GM21619 (cell line): ENCODE measurements around the gene XPC.

Experiments used
- ATAC-seq: cut with Tn5 transposase; IDR thresholded peaks from one replicate; pipeline ENCODE4 v1.9.1; 2021; ENCODE audit not compliant: unreplicated experiment

XPC gene

GRCh38 chr3:14150078-14150477 is 28.3 kb downstream of the XPC start:
- no peak for ATAC-seq

- no peak for ATAC-seq
Measured at GRCh38 chr3:14148041-14148985, 30.1 kb downstream of the XPC start.

- no peak for ATAC-seq
Measured at GRCh38 chr3:14147617-14148016, 30.8 kb downstream of the XPC start.

- no peak for ATAC-seq
Measured at GRCh38 chr3:14147066-14147435, 31.4 kb downstream of the XPC start.

- no peak for ATAC-seq
Measured at GRCh38 chr3:14146381-14147065, 31.9 kb downstream of the XPC start.

GRCh38 chr3:14145670-14146380 is 32.6 kb downstream of the XPC start:
- ATAC-seq: no peak

- no peak for ATAC-seq
Measured at GRCh38 chr3:14145236-14145635, 33.2 kb downstream of the XPC start.

- ATAC-seq: peak; percentile 97
Measured at GRCh38 chr3:14144423-14145075, 33.9 kb downstream of the XPC start.

- no peak for ATAC-seq
Measured at GRCh38 chr3:14143271-14144225, 34.9 kb downstream of the XPC start.

GRCh38 chr3:14142567-14143270 is 35.7 kb downstream of the XPC start:
- no peak for ATAC-seq

- no peak for ATAC-seq
Measured at GRCh38 chr3:14141602-14142341, 36.6 kb downstream of the XPC start.

- ATAC-seq: no peak
Measured at GRCh38 chr3:14141144-14141543, 37.3 kb downstream of the XPC start.

GRCh38 chr3:14140668-14141067 is 37.7 kb downstream of the XPC start:
- no peak for ATAC-seq

GRCh38 chr3:14139771-14140170 is 38.6 kb downstream of the XPC start:
- ATAC-seq: no peak

GRCh38 chr3:14138878-14139655 is 39.3 kb downstream of the XPC start:
- ATAC-seq: no peak

- no peak for ATAC-seq
Measured at GRCh38 chr3:14138109-14138877, 40.1 kb downstream of the XPC start.

- no peak for ATAC-seq
Measured at GRCh38 chr3:14137445-14137844, 41.0 kb downstream of the XPC start.
